ENCODE results near the gene JARID2. TPM values are rescaled to one million over a fixed set of nuclear protein-coding genes. Genes with fewer than 3 reads are reported as not detected.

The JARID2 gene
- total RNA-seq, 2 experiments from 2014 or later: 30.0 to 42.4 TPM

GRCh38 chr6:15425947-15426346, 180.1 kb downstream of the JARID2 start:
- H3K36me3 Mint-ChIP-seq: peaks cover 27% of the 10 kb centered on the region
- no peak overlapping the region for H3K27ac Mint-ChIP-seq
- H3K4me3 Mint-ChIP-seq: no peak overlapping the region
- no peak for ATAC-seq
- CTCF ChIA-PET: no interaction called here
- no peaks in the 10 kb centered on the region for H3K27me3 Mint-ChIP-seq
- peaks cover 69% of the 10 kb centered on the region for H3K4me1 Mint-ChIP-seq
- no peaks in the 10 kb centered on the region for H3K9me3 Mint-ChIP-seq (ENCODE audit: low read depth)
- DNase-seq: no peak

- H3K9me3 Mint-ChIP-seq (ENCODE audit: low read depth): no peaks in the 10 kb centered on the region
- no peak overlapping the region for H3K27ac Mint-ChIP-seq
- ATAC-seq (no peak), DNase-seq (no peak)
- CTCF ChIA-PET: no interaction called here
- H3K4me3 Mint-ChIP-seq: no peak overlapping the region
- no peaks in the 10 kb centered on the region for H3K27me3 Mint-ChIP-seq
- peaks cover 24% of the 10 kb centered on the region for H3K36me3 Mint-ChIP-seq
- peaks cover 68% of the 10 kb centered on the region for H3K4me1 Mint-ChIP-seq
These were observed 180.5 kb downstream of the JARID2 start for GRCh38 chr6:15426395-15426794.

- DNase-seq (no peak), ATAC-seq (no peak)
- Mint-ChIP-seq H3K36me3 (peaks cover 24% of the 10 kb centered on the region), H3K27me3 (no peaks in the 10 kb centered on the region), H3K4me1 (peaks cover 68% of the 10 kb centered on the region), H3K4me3 (no peak overlapping the region), H3K9me3 (ENCODE audit: low read depth) (no peaks in the 10 kb centered on the region), H3K27ac (no peak overlapping the region)
- CTCF ChIA-PET: no interaction called here
These were observed 181.0 kb downstream of the JARID2 start for GRCh38 chr6:15426901-15427300.

GRCh38 chr6:15427331-15428070, 181.6 kb downstream of the JARID2 start:
- H3K27me3 Mint-ChIP-seq: no peaks in the 10 kb centered on the region
- H3K4me1 Mint-ChIP-seq: peaks cover 68% of the 10 kb centered on the region
- ATAC-seq (no peak), DNase-seq (no peak)
- H3K4me3 Mint-ChIP-seq: no peak overlapping the region
- CTCF ChIA-PET: no interaction called here
- H3K27ac Mint-ChIP-seq: no peak overlapping the region
- no peaks in the 10 kb centered on the region for H3K9me3 Mint-ChIP-seq (ENCODE audit: low read depth)
- peaks cover 24% of the 10 kb centered on the region for H3K36me3 Mint-ChIP-seq

GRCh38 chr6:15429141-15430110, 183.6 kb downstream of the JARID2 start:
- H3K27ac Mint-ChIP-seq: no peak overlapping the region
- no peak for DNase-seq
- H3K36me3 Mint-ChIP-seq: peaks cover 17% of the 10 kb centered on the region
- H3K4me3 Mint-ChIP-seq: no peak overlapping the region
- no peaks in the 10 kb centered on the region for H3K9me3 Mint-ChIP-seq (ENCODE audit: low read depth)
- no peaks in the 10 kb centered on the region for H3K27me3 Mint-ChIP-seq
- H3K4me1 Mint-ChIP-seq: peaks cover 70% of the 10 kb centered on the region
- ATAC-seq: no peak
- CTCF ChIA-PET: no interaction called here

- Mint-ChIP-seq H3K4me3 (no peak overlapping the region), H3K27me3 (no peaks in the 10 kb centered on the region), H3K9me3 (ENCODE audit: low read depth) (no peaks in the 10 kb centered on the region), H3K4me1 (peaks cover 75% of the 10 kb centered on the region), H3K27ac (no peak overlapping the region), H3K36me3 (peaks cover 15% of the 10 kb centered on the region)
- ATAC-seq: no peak
- DNase-seq: no peak
- CTCF ChIA-PET: no interaction called here
These were observed 184.3 kb downstream of the JARID2 start for GRCh38 chr6:15430186-15430585.

- Mint-ChIP-seq H3K36me3 (peaks cover 13% of the 10 kb centered on the region), H3K4me1 (peaks cover 76% of the 10 kb centered on the region), H3K27me3 (no peaks in the 10 kb centered on the region), H3K27ac (no peak overlapping the region), H3K4me3 (no peak overlapping the region), H3K9me3 (ENCODE audit: low read depth) (no peaks in the 10 kb centered on the region)
- DNase-seq (no peak), ATAC-seq (no peak)
- CTCF ChIA-PET: interaction anchor here (4.1 kb wide), 1 partner anchor 9 kb away, joined by 21 read pairs; no protein-coding TSS in a partner anchor
These were observed 185.1 kb downstream of the JARID2 start for GRCh38 chr6:15430931-15431405.

GRCh38 chr6:15431762-15432483, 186.1 kb downstream of the JARID2 start:
- CTCF ChIA-PET: interaction anchor here (1.1 to 4.1 kb wide), 3 partner anchors 10 to 185 kb away, joined by 3 to 21 read pairs (median 4); no protein-coding TSS in a partner anchor
- peaks cover 17% of the 10 kb centered on the region for H3K36me3 Mint-ChIP-seq
- no peak for ATAC-seq
- H3K9me3 Mint-ChIP-seq (ENCODE audit: low read depth): no peaks in the 10 kb centered on the region
- peak overlapping the region; percentile 53 for H3K27ac Mint-ChIP-seq
- no peaks in the 10 kb centered on the region for H3K27me3 Mint-ChIP-seq
- no peak for DNase-seq
- peaks cover 76% of the 10 kb centered on the region for H3K4me1 Mint-ChIP-seq
- no peak overlapping the region for H3K4me3 Mint-ChIP-seq

- no peak for DNase-seq
- Mint-ChIP-seq H3K9me3 (ENCODE audit: low read depth) (no peaks in the 10 kb centered on the region), H3K4me3 (peak overlapping the region; percentile 8), H3K27ac (peak overlapping the region; percentile 53), H3K27me3 (no peaks in the 10 kb centered on the region), H3K4me1 (peaks cover 80% of the 10 kb centered on the region), H3K36me3 (peaks cover 15% of the 10 kb centered on the region)
- CTCF ChIA-PET: interaction anchor here (0.9 to 4.1 kb wide), 2 partner anchors 12 to 43 kb away, joined by 3 to 21 read pairs; no protein-coding TSS in a partner anchor
- ATAC-seq: no peak
These were observed 187.6 kb downstream of the JARID2 start for GRCh38 chr6:15433511-15433861.

GRCh38 chr6:15434263-15434662, 188.4 kb downstream of the JARID2 start:
- Mint-ChIP-seq H3K4me1 (peaks cover 84% of the 10 kb centered on the region), H3K27ac (peak overlapping the region; percentile 79), H3K4me3 (peak overlapping the region; percentile 2), H3K36me3 (peaks cover 12% of the 10 kb centered on the region), H3K9me3 (ENCODE audit: low read depth) (no peaks in the 10 kb centered on the region), H3K27me3 (no peaks in the 10 kb centered on the region)
- CTCF ChIA-PET: interaction anchor here (1.1 to 4.1 kb wide), 2 partner anchors 12 to 108 kb away, joined by 3 to 21 read pairs; no protein-coding TSS in a partner anchor
- ATAC-seq (no peak), DNase-seq (no peak)

GRCh38 chr6:15434823-15435380, 189.0 kb downstream of the JARID2 start:
- peaks cover 12% of the 10 kb centered on the region for H3K36me3 Mint-ChIP-seq
- peak overlapping the region; percentile 79 for H3K27ac Mint-ChIP-seq
- H3K27me3 Mint-ChIP-seq: no peaks in the 10 kb centered on the region
- CTCF ChIA-PET: interaction anchor here (1.1 kb wide), 1 partner anchor 108 kb away, joined by 3 read pairs; no protein-coding TSS in a partner anchor
- ATAC-seq (no peak), DNase-seq (no peak)
- no peaks in the 10 kb centered on the region for H3K9me3 Mint-ChIP-seq (ENCODE audit: low read depth)
- peaks cover 85% of the 10 kb centered on the region for H3K4me1 Mint-ChIP-seq
- no peak overlapping the region for H3K4me3 Mint-ChIP-seq

- ATAC-seq (no peak), DNase-seq (no peak)
- Mint-ChIP-seq H3K27ac (peak overlapping the region; percentile 79), H3K4me3 (no peak overlapping the region), H3K9me3 (ENCODE audit: low read depth) (no peaks in the 10 kb centered on the region), H3K36me3 (peaks cover 12% of the 10 kb centered on the region), H3K4me1 (peaks cover 88% of the 10 kb centered on the region), H3K27me3 (no peaks in the 10 kb centered on the region)
- CTCF ChIA-PET: no interaction called here
These were observed 189.6 kb downstream of the JARID2 start for GRCh38 chr6:15435468-15435867.

- H3K27me3 Mint-ChIP-seq: no peaks in the 10 kb centered on the region
- CTCF ChIA-PET: interaction anchor here (1.8 kb wide), 1 partner anchor 725 kb away, joined by 4 read pairs; no protein-coding TSS in a partner anchor
- ATAC-seq: no peak
- DNase-seq: no peak
- H3K27ac Mint-ChIP-seq: peak overlapping the region; percentile 30
- H3K4me1 Mint-ChIP-seq: peaks cover 96% of the 10 kb centered on the region
- peaks cover 12% of the 10 kb centered on the region for H3K36me3 Mint-ChIP-seq
- H3K4me3 Mint-ChIP-seq: no peak overlapping the region
- H3K9me3 Mint-ChIP-seq (ENCODE audit: low read depth): no peaks in the 10 kb centered on the region
These were observed 190.6 kb downstream of the JARID2 start for GRCh38 chr6:15436451-15436850.
